Measurements from ENCODE around the gene PRR5.

Gene PRR5

DNA sequence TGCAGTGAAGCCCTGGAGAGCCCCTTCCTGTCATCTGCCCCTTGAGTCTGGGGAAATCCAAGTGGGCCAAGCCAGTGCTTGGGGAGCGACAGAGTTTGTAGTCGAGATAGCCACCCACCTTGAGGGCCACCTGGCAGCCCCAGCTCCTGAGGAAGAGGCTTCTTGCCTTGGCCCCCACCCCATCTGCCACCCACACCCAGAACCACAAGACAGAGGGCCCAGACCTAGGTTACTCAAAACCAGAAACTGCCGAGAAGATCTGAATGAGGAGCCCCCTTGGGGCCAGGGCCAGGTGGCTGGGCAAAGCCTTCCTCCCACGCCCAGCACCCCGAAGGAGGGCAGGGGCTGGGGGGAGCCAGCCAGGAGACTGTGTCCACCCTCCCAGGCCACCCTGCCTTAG, 18.8 kb upstream of the PRR5 start:
- no peak overlapping the region for H3K27ac ChIP-seq (ENCODE audit: low read depth, low read length)
- H3K4me3 ChIP-seq (ENCODE audit: low read length): no peak overlapping the region
- no peaks in the 10 kb centered on the region for H3K9me2 ChIP-seq (replicated peaks; ENCODE audit: control insufficient read depth, low read length)
- no peaks in the 10 kb centered on the region for H3K79me2 ChIP-seq (ENCODE audit: control insufficient read depth, low read length)
- no peaks in the 10 kb centered on the region for H3F3A ChIP-seq (ENCODE audit: control insufficient read depth, insufficient read depth)
- TF ChIP-seq, protein P1, sequence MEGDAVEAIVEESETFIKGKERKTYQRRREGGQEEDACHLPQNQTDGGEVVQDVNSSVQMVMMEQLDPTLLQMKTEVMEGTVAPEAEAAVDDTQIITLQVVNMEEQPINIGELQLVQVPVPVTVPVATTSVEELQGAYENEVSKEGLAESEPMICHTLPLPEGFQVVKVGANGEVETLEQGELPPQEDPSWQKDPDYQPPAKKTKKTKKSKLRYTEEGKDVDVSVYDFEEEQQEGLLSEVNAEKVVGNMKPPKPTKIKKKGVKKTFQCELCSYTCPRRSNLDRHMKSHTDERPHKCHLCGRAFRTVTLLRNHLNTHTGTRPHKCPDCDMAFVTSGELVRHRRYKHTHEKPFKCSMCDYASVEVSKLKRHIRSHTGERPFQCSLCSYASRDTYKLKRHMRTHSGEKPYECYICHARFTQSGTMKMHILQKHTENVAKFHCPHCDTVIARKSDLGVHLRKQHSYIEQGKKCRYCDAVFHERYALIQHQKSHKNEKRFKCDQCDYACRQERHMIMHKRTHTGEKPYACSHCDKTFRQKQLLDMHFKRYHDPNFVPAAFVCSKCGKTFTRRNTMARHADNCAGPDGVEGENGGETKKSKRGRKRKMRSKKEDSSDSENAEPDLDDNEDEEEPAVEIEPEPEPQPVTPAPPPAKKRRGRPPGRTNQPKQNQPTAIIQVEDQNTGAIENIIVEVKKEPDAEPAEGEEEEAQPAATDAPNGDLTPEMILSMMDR (IDR thresholded peaks at IDR 0.05; ENCODE audit: low read depth, low read length, poor library complexity, severe bottlenecking): no peak
- no peak for TF ChIP-seq EZH2phosphoT487 (IDR thresholded peaks at IDR 0.05; ENCODE audit: borderline replicate concordance, low read length)
- H3K4me2 ChIP-seq (ENCODE audit: low read length): no peak overlapping the region
- H3K4me1 ChIP-seq (ENCODE audit: control insufficient read depth, low read length): peaks cover 13% of the 10 kb centered on the region
- H3K36me3 ChIP-seq (ENCODE audit: control insufficient read depth, low read length): no peaks in the 10 kb centered on the region
- H4K20me1 ChIP-seq (ENCODE audit: control insufficient read depth, insufficient read depth, low read depth, low read length): no peaks in the 10 kb centered on the region
- no peaks in the 10 kb centered on the region for H3K27me3 ChIP-seq (ENCODE audit: control insufficient read depth, low read length)
- H3K9me3 ChIP-seq (ENCODE audit: control insufficient read depth, insufficient read depth, low read length): no peaks in the 10 kb centered on the region

GRCh38 chr22:44683881-44684280, 18.1 kb upstream of the PRR5 start:
- H3K79me2 ChIP-seq (ENCODE audit: control insufficient read depth, low read length): no peaks in the 10 kb centered on the region
- H3K9me3 ChIP-seq (ENCODE audit: control insufficient read depth, insufficient read depth, low read length): no peaks in the 10 kb centered on the region
- no peak overlapping the region for H3K27ac ChIP-seq (ENCODE audit: low read depth, low read length)
- no peaks in the 10 kb centered on the region for H3K27me3 ChIP-seq (ENCODE audit: control insufficient read depth, low read length)
- H3K4me3 ChIP-seq (ENCODE audit: low read length): no peak overlapping the region
- no peaks in the 10 kb centered on the region for H3K36me3 ChIP-seq (ENCODE audit: control insufficient read depth, low read length)
- no peaks in the 10 kb centered on the region for H3K9me2 ChIP-seq (replicated peaks; ENCODE audit: control insufficient read depth, low read length)
- TF ChIP-seq, protein P1 (IDR thresholded peaks at IDR 0.05; ENCODE audit: low read depth, low read length, poor library complexity, severe bottlenecking): no peak
- TF ChIP-seq EZH2phosphoT487 (IDR thresholded peaks at IDR 0.05; ENCODE audit: borderline replicate concordance, low read length): no peak
- no peaks in the 10 kb centered on the region for H3F3A ChIP-seq (ENCODE audit: control insufficient read depth, insufficient read depth)
- peaks cover 13% of the 10 kb centered on the region for H3K4me1 ChIP-seq (ENCODE audit: control insufficient read depth, low read length)
- no peaks in the 10 kb centered on the region for H4K20me1 ChIP-seq (ENCODE audit: control insufficient read depth, insufficient read depth, low read depth, low read length)
- no peak overlapping the region for H3K4me2 ChIP-seq (ENCODE audit: low read length)

DNA sequence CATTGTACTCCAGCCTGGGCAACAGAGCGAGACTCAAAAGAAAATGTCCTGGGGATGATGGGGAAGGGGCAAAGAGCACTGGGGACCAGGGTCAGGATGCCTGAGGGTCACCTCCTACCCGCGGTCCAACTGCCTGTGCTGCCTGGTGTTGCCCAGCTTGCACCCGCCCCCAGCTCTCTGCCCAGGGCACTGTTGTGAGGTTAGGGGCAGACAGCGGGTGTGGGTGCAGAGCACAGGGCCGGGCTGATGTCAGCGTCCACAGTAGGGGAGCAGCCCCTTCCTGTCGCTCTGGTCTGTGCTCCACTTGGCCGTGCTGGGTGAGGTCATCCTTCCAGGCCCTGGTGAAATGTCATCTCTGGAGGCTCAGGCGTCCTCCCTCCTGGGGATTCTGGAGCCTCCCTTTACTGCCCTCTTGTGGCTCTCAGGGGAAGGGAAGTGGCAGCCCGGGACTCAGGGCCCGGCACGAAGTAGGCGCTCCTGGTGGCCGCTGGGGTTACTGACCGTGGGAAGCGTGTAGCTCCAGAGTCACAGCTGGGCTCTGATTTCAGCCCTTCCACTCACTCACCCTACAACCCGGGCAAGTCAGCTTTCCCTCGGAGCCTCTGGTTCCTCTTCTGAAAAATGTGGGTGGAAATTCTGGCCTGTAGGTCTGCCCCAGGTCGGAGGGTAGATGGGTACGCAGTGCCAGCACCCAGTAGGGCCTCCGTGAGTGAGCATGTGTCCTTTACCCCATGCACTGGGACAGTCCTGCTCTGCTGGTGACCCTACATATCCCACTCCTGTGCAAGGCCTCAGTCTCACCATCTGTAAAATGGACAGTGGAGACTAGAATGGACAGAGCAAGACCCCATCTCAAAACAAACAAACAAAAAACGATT, 17.3 kb upstream of the PRR5 start:
- peak overlapping the region; percentile 60 for H3K4me2 ChIP-seq (ENCODE audit: low read length)
- peaks cover 13% of the 10 kb centered on the region for H3K4me1 ChIP-seq (ENCODE audit: control insufficient read depth, low read length)
- peak overlapping the region; percentile 29 for H3K4me3 ChIP-seq (ENCODE audit: low read length)
- no peaks in the 10 kb centered on the region for H3F3A ChIP-seq (ENCODE audit: control insufficient read depth, insufficient read depth)
- no peaks in the 10 kb centered on the region for H3K79me2 ChIP-seq (ENCODE audit: control insufficient read depth, low read length)
- H3K27me3 ChIP-seq (ENCODE audit: control insufficient read depth, low read length): no peaks in the 10 kb centered on the region
- H3K27ac ChIP-seq (ENCODE audit: low read depth, low read length): no peak overlapping the region
- H3K9me2 ChIP-seq (replicated peaks; ENCODE audit: control insufficient read depth, low read length): no peaks in the 10 kb centered on the region
- H3K9me3 ChIP-seq (ENCODE audit: control insufficient read depth, insufficient read depth, low read length): no peaks in the 10 kb centered on the region
- TF ChIP-seq, protein P1 (IDR thresholded peaks at IDR 0.05; ENCODE audit: low read depth, low read length, poor library complexity, severe bottlenecking): peak; percentile 98
- no peak for TF ChIP-seq EZH2phosphoT487 (IDR thresholded peaks at IDR 0.05; ENCODE audit: borderline replicate concordance, low read length)
- no peaks in the 10 kb centered on the region for H3K36me3 ChIP-seq (ENCODE audit: control insufficient read depth, low read length)
- H4K20me1 ChIP-seq (ENCODE audit: control insufficient read depth, insufficient read depth, low read depth, low read length): no peaks in the 10 kb centered on the region

Data from DOHH2 (cell line).